ENCODE results near the gene IQCK. TPM values are rescaled to one million over a fixed set of nuclear protein-coding genes. Genes with fewer than 3 reads are reported as not detected.
A peak's percentile ranks its signal among the peaks of the same experiment; 100 is the strongest.

The IQCK gene
- total RNA-seq, 1 donor from 2014 or later: 0.24 TPM

DNA sequence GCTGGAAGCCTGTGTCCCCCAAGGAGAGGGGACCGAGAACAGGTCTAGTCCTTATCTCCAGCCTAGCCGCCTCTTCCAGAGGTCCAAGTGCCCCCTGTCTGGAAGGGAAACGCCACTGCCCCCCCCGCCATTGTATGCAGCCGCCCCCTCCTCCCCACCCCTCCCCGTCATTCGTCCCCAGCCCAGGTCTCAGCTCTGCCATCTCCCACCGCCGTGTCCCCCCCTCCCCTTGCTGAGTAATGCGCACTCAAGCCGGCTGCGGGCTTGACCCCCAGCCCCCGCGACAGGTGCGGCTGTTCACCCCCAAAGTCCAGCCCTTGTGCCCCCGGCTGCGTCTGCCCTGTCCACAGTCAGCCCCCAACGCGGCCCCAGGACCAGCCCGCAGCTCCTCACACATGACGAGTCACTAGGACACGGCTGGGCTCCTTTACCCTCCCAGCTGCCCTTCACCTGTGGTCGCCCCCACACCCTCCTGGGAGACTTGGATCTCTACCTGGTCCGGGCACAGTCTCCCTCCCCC, 166.0 kb downstream of the IQCK start:
- DNase-seq (ENCODE audit: low spot score): no peak

GRCh38 chr16:19884611-19885450, 166.8 kb downstream of the IQCK start, which contains the start of gene GPRC5B:
Gene GPRC5B (minus strand): TSS chr16:19884848. CDS start chr16:19872845, 12,003 bp downstream.
- DNase-seq (ENCODE audit: low spot score): peak; percentile 27

GRCh38 chr16:19885451-19886072, 167.5 kb downstream of the IQCK start:
- no peak for DNase-seq (ENCODE audit: low spot score)

GRCh38 chr16:19886073-19886941, 168.2 kb downstream of the IQCK start:
- peak; percentile 76 for DNase-seq (ENCODE audit: low spot score)

DNA sequence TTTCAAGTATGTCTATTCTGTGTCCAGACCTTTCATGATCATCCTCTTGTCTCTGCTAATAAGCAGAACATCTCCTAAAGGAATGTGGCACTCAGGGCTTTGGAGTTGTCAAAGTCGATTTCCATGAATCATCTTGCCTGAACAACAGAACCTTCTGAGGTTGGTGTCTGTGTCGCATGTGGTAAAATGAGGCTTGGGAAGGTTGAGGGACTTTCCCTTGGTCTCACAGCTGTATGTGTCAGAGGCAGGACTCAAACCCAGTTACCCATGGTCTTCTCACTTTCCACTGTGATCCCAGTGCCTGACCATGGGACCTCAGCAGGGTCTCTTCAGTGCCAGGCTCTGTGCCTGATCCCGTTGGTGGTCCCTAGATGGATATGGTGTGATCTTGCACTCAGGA, 170.8 kb downstream of the IQCK start:
- DNase-seq (ENCODE audit: low spot score): no peak

GRCh38 chr16:19890901-19891300, 172.8 kb downstream of the IQCK start:
- DNase-seq (ENCODE audit: low spot score): no peak

DNA sequence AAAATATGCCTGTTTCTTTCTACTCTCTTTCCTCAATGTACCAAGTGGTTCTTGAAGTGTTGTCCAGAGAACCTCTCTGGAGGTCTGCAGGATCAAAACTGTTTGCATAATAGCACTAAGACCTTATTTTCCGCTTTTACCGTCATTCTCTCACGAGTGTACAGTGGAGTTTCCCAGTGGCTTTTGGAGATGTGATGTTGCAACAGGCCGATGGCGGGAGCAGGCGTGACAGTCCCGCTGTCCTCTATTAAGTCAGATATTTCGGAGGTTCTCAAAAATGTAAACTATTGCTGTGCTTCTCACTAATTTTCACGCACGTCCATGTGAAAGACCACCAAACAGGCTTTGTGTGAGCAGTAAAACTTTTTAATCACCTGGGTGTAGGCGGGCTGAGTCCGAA, 174.8 kb downstream of the IQCK start:
- no peak for DNase-seq (ENCODE audit: low spot score)

DNA sequence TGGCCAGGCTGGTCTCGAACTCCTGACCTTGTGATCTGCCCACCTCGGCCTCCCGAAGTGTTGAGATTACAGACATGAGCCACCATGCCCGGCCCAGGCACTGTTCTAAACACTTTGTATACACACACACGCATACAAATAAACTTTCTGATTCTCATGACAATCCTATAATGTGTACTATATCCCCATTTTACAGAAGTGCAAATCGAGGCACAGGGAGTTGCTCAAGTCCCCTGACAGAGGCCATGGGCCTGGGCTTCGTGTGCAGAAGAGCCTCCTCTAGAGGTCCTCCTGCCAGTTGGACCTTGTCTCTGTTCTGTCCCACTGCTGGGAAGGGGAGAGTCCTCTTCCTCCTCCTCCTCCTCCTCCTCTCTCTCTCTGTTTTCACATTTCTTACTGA, 176.5 kb downstream of the IQCK start:
- DNase-seq (ENCODE audit: low spot score): no peak

DNA sequence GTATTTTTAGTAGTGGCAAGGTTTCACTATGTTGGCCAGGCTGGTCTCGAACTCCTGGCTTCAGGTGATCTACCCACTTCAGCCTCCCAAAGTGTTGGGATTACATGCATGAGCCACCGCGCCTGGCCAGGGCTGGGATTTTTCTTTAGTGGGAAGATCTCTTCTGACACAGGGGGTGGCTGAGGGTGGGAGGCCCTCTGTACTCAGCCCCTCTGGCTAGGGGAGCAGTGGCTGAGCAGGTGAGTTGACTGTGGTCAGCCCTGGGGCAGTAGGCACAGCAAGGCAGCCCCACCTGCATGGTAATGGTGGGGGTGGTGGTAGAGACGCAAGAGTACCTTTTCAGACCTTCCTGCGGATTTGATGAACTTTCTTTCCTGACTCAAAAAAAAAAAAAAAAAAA, 178.9 kb downstream of the IQCK start:
- DNase-seq (ENCODE audit: low spot score): no peak

GRCh38 chr16:19898166-19898565, 180.1 kb downstream of the IQCK start:
- DNase-seq (ENCODE audit: low spot score): no peak

DNA sequence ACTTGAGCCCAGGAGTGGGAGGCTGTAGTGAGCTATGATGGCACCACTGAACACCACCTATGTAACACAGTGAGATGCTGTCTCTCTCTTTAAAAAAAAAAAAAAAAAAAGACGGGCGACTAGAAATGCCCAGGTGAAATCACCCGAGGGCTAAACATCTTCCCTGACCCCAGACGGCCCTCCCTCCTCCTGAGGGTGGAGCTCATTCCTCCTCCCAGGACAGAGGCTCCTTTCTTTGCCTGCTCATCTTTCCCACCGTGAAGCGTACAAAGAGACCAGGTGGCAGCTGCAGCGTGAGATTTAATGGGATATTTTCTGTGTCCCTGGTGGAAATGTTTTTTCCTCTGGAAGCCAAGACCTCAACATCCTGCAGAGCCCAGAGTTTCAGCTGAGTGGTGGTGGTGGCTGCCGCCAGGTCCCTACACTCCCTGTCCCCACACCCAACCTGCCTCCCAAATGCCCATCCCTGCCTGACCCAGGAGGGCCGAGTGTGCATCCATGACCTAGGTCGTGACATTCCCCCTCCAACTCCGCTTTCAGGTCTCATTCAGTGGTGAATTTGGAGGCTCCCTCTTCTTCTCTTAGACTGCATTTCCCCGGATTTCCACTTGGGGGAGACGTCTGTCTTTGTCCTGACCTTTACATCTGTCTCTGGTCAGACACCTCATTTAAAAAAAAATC, 181.0 kb downstream of the IQCK start:
- DNase-seq (ENCODE audit: low spot score): peak; percentile 44

DNA sequence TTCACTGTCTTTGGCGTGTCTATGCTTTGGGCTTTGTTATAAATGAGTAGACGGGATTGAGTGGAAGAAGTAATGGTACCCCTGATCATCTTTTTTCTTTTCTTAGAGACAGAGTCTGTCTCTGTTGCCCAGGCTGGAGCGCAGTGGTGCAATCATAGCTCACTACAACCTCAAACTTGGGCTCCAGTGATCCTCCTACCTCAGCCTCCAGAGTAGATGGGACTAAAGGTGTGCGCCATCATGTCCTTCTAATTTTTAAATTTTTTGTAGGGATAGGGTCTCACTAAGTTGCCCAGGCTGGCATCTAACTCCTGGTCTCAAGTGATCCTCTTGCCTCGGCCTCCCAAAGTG, 181.5 kb downstream of the IQCK start:
- DNase-seq (ENCODE audit: low spot score): no peak

GRCh38 chr16:19901164-19901563, 183.1 kb downstream of the IQCK start:
- DNase-seq (ENCODE audit: low spot score): no peak

DNA sequence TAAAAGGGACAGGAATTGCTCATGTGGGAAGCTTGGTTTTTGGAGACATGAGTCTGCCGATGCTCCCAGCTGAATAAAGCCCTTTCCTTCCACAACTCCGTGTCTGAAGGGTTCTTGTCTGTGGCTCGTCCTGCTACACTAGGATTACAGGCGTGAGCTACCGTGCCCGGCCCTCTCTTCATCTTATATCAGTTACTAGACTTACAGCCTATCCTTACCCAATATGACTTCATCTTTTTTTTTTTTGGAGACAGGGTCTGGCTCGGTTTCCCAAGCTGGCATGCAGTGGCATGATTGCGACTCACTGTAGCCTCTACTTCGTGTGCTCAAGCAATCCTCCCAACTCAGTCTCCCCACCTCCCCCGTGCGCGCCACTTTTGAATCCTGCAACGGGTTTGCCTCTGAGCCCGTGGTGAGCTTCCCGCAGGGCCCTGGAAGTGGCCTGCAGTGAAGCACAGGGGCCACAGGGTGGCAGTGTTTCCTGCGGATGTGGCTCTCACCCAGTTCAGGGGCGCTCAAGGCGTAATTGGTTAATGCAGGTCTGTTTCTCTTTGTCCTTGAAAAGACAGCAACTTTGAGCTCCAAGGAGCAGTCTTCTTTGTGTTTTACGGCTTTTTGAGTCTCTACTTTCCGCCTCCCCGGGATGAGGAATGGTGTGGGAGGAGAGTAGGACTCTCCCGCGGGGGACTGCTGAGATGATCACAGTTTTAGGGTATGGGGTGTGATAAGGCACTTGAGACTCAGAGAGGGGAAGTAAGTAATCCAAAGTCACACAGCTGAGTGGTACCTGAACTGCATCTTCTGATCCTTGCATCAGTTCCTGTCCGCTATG, 189.3 kb downstream of the IQCK start:
- peak; percentile 45 for DNase-seq (ENCODE audit: low spot score)

Other genes with a start within 250 kb of the IQCK start
- 35.2 TPM for gene GDE1, start 196.2 kb upstream of the IQCK start, total RNA-seq (ENCODE audit: insufficient read depth, low replicate concordance)
- 22.6 TPM for gene CCP110, start 194.3 kb upstream of the IQCK start, total RNA-seq (ENCODE audit: insufficient read depth, low replicate concordance)
- gene VPS35L, start 162.6 kb upstream of the IQCK start, total RNA-seq (ENCODE audit: insufficient read depth, low replicate concordance): 37.6 TPM
- 39.7 TPM for gene KNOP1, start within 50 bp of the IQCK start, total RNA-seq (ENCODE audit: insufficient read depth, low replicate concordance)
- gene GPRC5B, start 166.6 kb downstream of the IQCK start, total RNA-seq (ENCODE audit: insufficient read depth, low replicate concordance): 6.7 TPM